SU-DHL-6 (cell line): ENCODE measurements around the gene TRNAU1AP.

Source experiments
- H2AFZ ChIP-seq: fragments of 200-600 bp; sonication (generic); 2 replicates; pipeline ENCODE4 v1.6.1; 2014; ENCODE audit warnings: low read depth, mild to moderate bottlenecking, moderate library complexity, mixed read lengths, antibody characterized with exemption, low read length; ENCODE audit not compliant: severe bottlenecking
- H3F3A ChIP-seq: fragments of 200-600 bp; shearing (Covaris generic); 2 replicates; pipeline ENCODE4 v1.6.0; 2016; ENCODE audit warnings: antibody characterized with exemption, mild to moderate bottlenecking; ENCODE audit not compliant: insufficient read depth
- H3K27ac ChIP-seq: fragments of 200-600 bp; sonication (generic); 2 replicates; pipeline ENCODE4 v1.5.1; 2016; ENCODE audit warnings: low read depth, mild to moderate bottlenecking, low read length, moderate library complexity, mixed read lengths
- H3K27me3 ChIP-seq: fragments of 200-600 bp; sonication (generic), shearing (Covaris generic); 2 replicates; pipeline ENCODE4 v1.6.0; 2014; ENCODE audit warnings: mild to moderate bottlenecking, low read length
- H3K36me3 ChIP-seq: fragments of 200-600 bp; sonication (generic); 2 replicates; pipeline ENCODE4 v1.6.1; 2014; ENCODE audit warnings: mild to moderate bottlenecking, low read length, mixed read lengths
- H3K4me2 ChIP-seq: fragments of 300-600, 200-600 bp; shearing (Covaris generic), sonication (generic); 2 replicates; pipeline ENCODE4 v1.6.0; 2014; ENCODE audit warnings: low read length, low read depth, mild to moderate bottlenecking; ENCODE audit not compliant: poor library complexity, severe bottlenecking
- H3K4me3 ChIP-seq: fragments of 200-600 bp; sonication (generic); 2 replicates; pipeline ENCODE4 v1.5.1; 2014; ENCODE audit warnings: antibody characterized with exemption, low read length, mild to moderate bottlenecking, mixed read lengths; ENCODE audit not compliant: insufficient read depth, poor library complexity, severe bottlenecking
- H3K79me2 ChIP-seq: fragments of 200-600 bp; sonication (generic); 2 replicates; pipeline ENCODE4 v1.6.1; 2014; ENCODE audit warnings: mild to moderate bottlenecking, low read length, moderate library complexity; ENCODE audit not compliant: insufficient read depth
- H3K9ac ChIP-seq: fragments of 200-600 bp; sonication (generic); 2 replicates; pipeline ENCODE4 v1.7.0; 2014; ENCODE audit warnings: mild to moderate bottlenecking, low read length
- H3K9me2 ChIP-seq: fragments of 200-600 bp; sonication (generic); replicated peaks from 2 replicates; pipeline ENCODE4 v1.6.1; 2014; ENCODE audit warnings: low read length; ENCODE audit not compliant: insufficient read depth
- H3K9me3 ChIP-seq: fragments of 200-600 bp; sonication (generic); 2 replicates; pipeline ENCODE4 v1.6.1; 2014; ENCODE audit warnings: low read length, mixed read lengths; ENCODE audit not compliant: insufficient read depth
- H4K20me1 ChIP-seq: fragments of 200-600 bp; sonication (generic); 2 replicates; pipeline ENCODE4 v1.6.1; 2014; ENCODE audit warnings: low read depth, mild to moderate bottlenecking, antibody characterized with exemption, low read length, moderate library complexity, mixed read lengths
- EZH2phosphoT487 ChIP-seq: fragments of 200-600 bp; sonication (generic), shearing (Covaris generic); conservative IDR thresholded peaks from 2 replicates; pipeline ENCODE4 v1.6.1; 2018; ENCODE audit warnings: mild to moderate bottlenecking, antibody characterized with exemption, low read length, moderate library complexity, mixed read lengths
- TF ChIP-seq, protein P1 (sequence below): fragments of 200-600 bp; sonication (generic); IDR thresholded peaks from one replicate; pipeline ENCODE4 v1.5.1; 2017; ENCODE audit warnings: antibody characterized with exemption, mild to moderate bottlenecking, low read length, moderate library complexity; ENCODE audit not compliant: insufficient read depth, poor library complexity, severe bottlenecking

TRNAU1AP gene

DNA sequence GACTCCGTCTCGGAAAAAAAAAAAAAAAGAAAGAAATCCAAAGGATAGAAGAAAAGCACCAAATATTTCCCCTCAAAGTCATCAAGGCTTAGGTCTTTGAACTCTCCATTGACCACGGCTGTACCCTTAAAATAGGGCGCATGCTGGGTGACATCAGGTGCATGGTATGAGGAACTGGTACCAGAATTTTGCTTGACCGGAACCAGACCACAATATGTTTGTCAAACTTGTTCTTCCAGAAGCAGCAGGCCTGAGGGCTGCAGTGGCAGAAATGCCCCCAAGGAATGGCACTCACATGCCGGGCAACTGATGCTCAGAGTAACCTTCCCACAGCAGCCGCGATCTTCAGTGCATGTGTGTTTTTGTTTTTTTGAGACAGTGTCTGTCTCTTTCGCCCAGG lies 26.0 kb upstream of the TRNAU1AP start:
- H2AFZ ChIP-seq = no peak overlapping the region
- no peaks in the 10 kb centered on the region for H3K9me2 ChIP-seq
- H3K36me3 ChIP-seq = 0 out of 2 replicates have a peak, but pooled peaks cover 5% of the 10 kb centered on the region
- H3K4me3 ChIP-seq = no peak overlapping the region
- no peak overlapping the region for H3K27ac ChIP-seq
- no peak overlapping the region for H3K4me2 ChIP-seq
- no peak overlapping the region for H3K9ac ChIP-seq
- peaks cover 71% of the 10 kb centered on the region for H3K79me2 ChIP-seq
- no peaks in the 10 kb centered on the region for H3K27me3 ChIP-seq
- TF ChIP-seq EZH2phosphoT487 = no peak
- TF ChIP-seq, protein P1, sequence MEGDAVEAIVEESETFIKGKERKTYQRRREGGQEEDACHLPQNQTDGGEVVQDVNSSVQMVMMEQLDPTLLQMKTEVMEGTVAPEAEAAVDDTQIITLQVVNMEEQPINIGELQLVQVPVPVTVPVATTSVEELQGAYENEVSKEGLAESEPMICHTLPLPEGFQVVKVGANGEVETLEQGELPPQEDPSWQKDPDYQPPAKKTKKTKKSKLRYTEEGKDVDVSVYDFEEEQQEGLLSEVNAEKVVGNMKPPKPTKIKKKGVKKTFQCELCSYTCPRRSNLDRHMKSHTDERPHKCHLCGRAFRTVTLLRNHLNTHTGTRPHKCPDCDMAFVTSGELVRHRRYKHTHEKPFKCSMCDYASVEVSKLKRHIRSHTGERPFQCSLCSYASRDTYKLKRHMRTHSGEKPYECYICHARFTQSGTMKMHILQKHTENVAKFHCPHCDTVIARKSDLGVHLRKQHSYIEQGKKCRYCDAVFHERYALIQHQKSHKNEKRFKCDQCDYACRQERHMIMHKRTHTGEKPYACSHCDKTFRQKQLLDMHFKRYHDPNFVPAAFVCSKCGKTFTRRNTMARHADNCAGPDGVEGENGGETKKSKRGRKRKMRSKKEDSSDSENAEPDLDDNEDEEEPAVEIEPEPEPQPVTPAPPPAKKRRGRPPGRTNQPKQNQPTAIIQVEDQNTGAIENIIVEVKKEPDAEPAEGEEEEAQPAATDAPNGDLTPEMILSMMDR = no peak
- H4K20me1 ChIP-seq = no peaks in the 10 kb centered on the region
- no peaks in the 10 kb centered on the region for H3K9me3 ChIP-seq
- H3F3A ChIP-seq = no peaks in the 10 kb centered on the region

DNA sequence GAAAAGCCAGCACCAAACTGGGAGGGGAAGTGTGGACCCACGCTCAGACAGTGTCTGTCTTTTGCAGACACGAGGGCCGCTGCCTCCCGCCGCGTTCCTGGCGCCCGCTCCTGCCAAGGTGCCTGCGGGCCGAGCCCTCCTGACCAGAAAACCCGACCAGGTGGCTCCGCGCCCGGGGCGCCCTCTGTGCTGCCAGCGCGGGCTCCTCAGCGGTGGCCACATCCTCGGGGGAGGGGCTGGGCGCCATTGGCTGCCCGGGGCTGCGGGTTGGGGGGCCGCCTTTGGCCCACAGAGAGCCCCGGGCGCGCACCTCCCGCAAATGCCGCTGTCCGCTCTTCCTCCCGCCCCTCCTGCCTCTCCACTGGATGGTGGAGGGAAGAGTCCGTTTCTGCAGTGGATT lies 22.4 kb upstream of the TRNAU1AP start:
- H3K9me2 ChIP-seq = no peaks in the 10 kb centered on the region
- peaks cover 39% of the 10 kb centered on the region for H3K79me2 ChIP-seq

DNA sequence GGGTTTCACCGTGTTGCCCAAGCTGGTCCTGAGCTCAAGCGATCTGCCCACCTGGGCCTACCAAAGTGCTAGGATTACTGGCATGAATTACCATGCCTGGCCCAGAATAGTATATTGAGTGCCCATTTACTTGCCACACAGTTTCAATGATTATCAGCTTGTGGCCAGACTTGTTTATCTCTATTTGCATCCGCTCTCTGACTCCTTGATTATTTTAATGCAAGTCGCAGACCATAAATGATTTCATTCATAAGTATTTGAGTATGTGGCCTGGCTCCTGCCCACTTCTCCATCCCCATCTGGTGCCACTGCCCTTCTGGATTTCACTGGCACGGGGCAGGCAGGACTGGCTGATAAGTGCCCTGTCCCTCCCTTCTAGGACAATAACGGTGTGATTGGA lies 18.2 kb upstream of the TRNAU1AP start:
- Histone ChIP-seq H3K36me3 (0 out of 2 replicates have a peak, but pooled peaks cover 5% of the 10 kb centered on the region), H3F3A (peaks cover 9% of the 10 kb centered on the region; the same call in 1 of the 2 replicates), H3K4me2 (no peak overlapping the region), H3K9me2 (no peaks in the 10 kb centered on the region), H3K79me2 (peaks cover 5% of the 10 kb centered on the region; the same call in 1 of the 2 replicates), H3K9me3 (no peaks in the 10 kb centered on the region), H3K9ac (no peak overlapping the region), H2AFZ (no peak overlapping the region), H3K27ac (no peak overlapping the region), H4K20me1 (no peaks in the 10 kb centered on the region), H3K27me3 (no peaks in the 10 kb centered on the region), H3K4me3 (no peak overlapping the region)
- TF ChIP-seq, protein P1 = no peak
- no peak for TF ChIP-seq EZH2phosphoT487

More for the DNA sequence above, 22.4 kb upstream of the TRNAU1AP start:
- no peak overlapping the region for H3K4me3 ChIP-seq
- H4K20me1 ChIP-seq = no peaks in the 10 kb centered on the region
- no peak overlapping the region for H3K27ac ChIP-seq
- no peaks in the 10 kb centered on the region for H3K27me3 ChIP-seq
- no peak overlapping the region for H3K4me2 ChIP-seq
- H3K9me3 ChIP-seq = no peaks in the 10 kb centered on the region
- no peak for TF ChIP-seq EZH2phosphoT487
- TF ChIP-seq, protein P1 = no peak
- H3K9ac ChIP-seq = no peak overlapping the region
- H3K36me3 ChIP-seq = 0 out of 2 replicates have a peak, but pooled peaks cover 6% of the 10 kb centered on the region
- H3F3A ChIP-seq = no peaks in the 10 kb centered on the region
- H2AFZ ChIP-seq = no peak overlapping the region
